IPS DF 6.9 (cell line): ENCODE data around the gene PCAT7.

Source experiments
- DNase-seq: peaks from one replicate; pipeline ENCODE4 v3.0.0-alpha.2; 2013; ENCODE audit warnings: low read depth, low spot score
- H3K27ac ChIP-seq: one replicate; pipeline ENCODE4 v1.5.1; 2013; ENCODE audit warnings: low read length, control low read depth
- H3K27me3 ChIP-seq: 2 replicates; pipeline ENCODE4 v1.6.1; 2013; ENCODE audit warnings: mild to moderate bottlenecking, low read length; ENCODE audit not compliant: control insufficient read depth, insufficient read depth
- H3K36me3 ChIP-seq: 2 replicates; pipeline ENCODE4 v1.6.1; 2013; ENCODE audit warnings: low read length; ENCODE audit not compliant: control insufficient read depth, insufficient read depth
- H3K4me1 ChIP-seq: 2 replicates; pipeline ENCODE4 v1.6.1; 2013; ENCODE audit warnings: low read length; ENCODE audit not compliant: control insufficient read depth, insufficient read depth
- H3K4me3 ChIP-seq: 2 replicates; pipeline ENCODE4 v1.5.1; 2013; ENCODE audit warnings: mild to moderate bottlenecking, low read length
- H3K9me3 ChIP-seq: 2 replicates; pipeline ENCODE4 v1.6.1; 2013; ENCODE audit warnings: low read length, inconsistent platforms; ENCODE audit not compliant: control insufficient read depth, insufficient read depth
- WGBS: extraction: QIAGEN DNeasy Blood & Tissue Kit; methylation state at CpG from one replicate; pipeline ENCODE4 v1.1.7; 2013; ENCODE audit warnings: mixed read lengths, missing lambda C conversion rate; ENCODE audit not compliant: insufficient read length, insufficient coverage; 5-methylcytosine and 5-hydroxymethylcytosine counted together

The PCAT7 gene

GRCh38 chr9:94602666-94603065 lies 47.8 kb downstream of the PCAT7 start:
- WGBS = no CpG with 5 or more reads among the region's 6 CpGs

GRCh38 chr9:94603259-94604160 lies 48.6 kb downstream of the PCAT7 start:
- no CpG with 5 or more reads among the region's 21 CpGs for WGBS
- H3K27ac ChIP-seq = no peak overlapping the region
- no peaks in the 10 kb centered on the region for H3K27me3 ChIP-seq
- H3K4me1 ChIP-seq = peaks cover 2% of the 10 kb centered on the region; the same call in 1 of the 2 replicates
- no peak overlapping the region for H3K4me3 ChIP-seq
- DNase-seq = peak; percentile 84
- no peaks in the 10 kb centered on the region for H3K36me3 ChIP-seq
- H3K9me3 ChIP-seq = no peaks in the 10 kb centered on the region

More at GRCh38 chr9:94602666-94603065, 47.8 kb downstream of the PCAT7 start:
- Histone ChIP-seq H3K36me3 (no peaks in the 10 kb centered on the region), H3K4me3 (no peak overlapping the region), H3K4me1 (no peaks in the 10 kb centered on the region), H3K9me3 (no peaks in the 10 kb centered on the region), H3K27me3 (no peaks in the 10 kb centered on the region), H3K27ac (no peak overlapping the region)
- DNase-seq = no peak

GRCh38 chr9:94606646-94607422 lies 52.0 kb downstream of the PCAT7 start:
- WGBS = no CpG with 5 or more reads among the region's 24 CpGs
- Histone ChIP-seq H3K27ac (no peak overlapping the region), H3K4me3 (no peak overlapping the region), H3K4me1 (peaks cover 2% of the 10 kb centered on the region; the same call in 1 of the 2 replicates), H3K27me3 (no peaks in the 10 kb centered on the region), H3K9me3 (no peaks in the 10 kb centered on the region), H3K36me3 (no peaks in the 10 kb centered on the region)
- DNase-seq = no peak

- H3K9me3 ChIP-seq = no peaks in the 10 kb centered on the region
- H3K27ac ChIP-seq = no peak overlapping the region
- no CpG with 5 or more reads among the region's 8 CpGs for WGBS
- H3K4me3 ChIP-seq = no peak overlapping the region
- no peaks in the 10 kb centered on the region for H3K27me3 ChIP-seq
- peaks cover 2% of the 10 kb centered on the region; the same call in 1 of the 2 replicates for H3K4me1 ChIP-seq
- DNase-seq = no peak
- no peaks in the 10 kb centered on the region for H3K36me3 ChIP-seq
Measured at GRCh38 chr9:94607423-94607691, 52.5 kb downstream of the PCAT7 start.

GRCh38 chr9:94610181-94610606 lies 55.3 kb downstream of the PCAT7 start:
- Histone ChIP-seq H3K4me1 (peaks cover 2% of the 10 kb centered on the region; the same call in 1 of the 2 replicates), H3K27me3 (no peaks in the 10 kb centered on the region)
- WGBS = no CpG with 5 or more reads among the region's 6 CpGs

GRCh38 chr9:94611638-94612068 lies 56.8 kb downstream of the PCAT7 start:
- Histone ChIP-seq H3K9me3 (no peaks in the 10 kb centered on the region), H3K27ac (no peak overlapping the region), H3K4me3 (no peak overlapping the region), H3K27me3 (no peaks in the 10 kb centered on the region), H3K4me1 (peaks cover 2% of the 10 kb centered on the region; the same call in 1 of the 2 replicates), H3K36me3 (no peaks in the 10 kb centered on the region)
- no CpG with 5 or more reads among the region's 3 CpGs for WGBS
- DNase-seq = no peak

More at GRCh38 chr9:94610181-94610606, 55.3 kb downstream of the PCAT7 start:
- DNase-seq = no peak
- H3K36me3 ChIP-seq = no peaks in the 10 kb centered on the region
- no peaks in the 10 kb centered on the region for H3K9me3 ChIP-seq
- no peak overlapping the region for H3K27ac ChIP-seq
- H3K4me3 ChIP-seq = no peak overlapping the region

GRCh38 chr9:94612071-94612470 lies 57.2 kb downstream of the PCAT7 start:
- Histone ChIP-seq H3K4me3 (no peak overlapping the region), H3K36me3 (no peaks in the 10 kb centered on the region), H3K27ac (no peak overlapping the region), H3K27me3 (no peaks in the 10 kb centered on the region), H3K4me1 (peaks cover 2% of the 10 kb centered on the region; the same call in 1 of the 2 replicates), H3K9me3 (no peaks in the 10 kb centered on the region)
- DNase-seq = no peak
- no CpG with 5 or more reads among the region's 7 CpGs for WGBS

GRCh38 chr9:94613003-94613402 lies 58.1 kb downstream of the PCAT7 start:
- no CpG with 5 or more reads among the region's 3 CpGs for WGBS
- no peaks in the 10 kb centered on the region for H3K9me3 ChIP-seq
- no peak overlapping the region for H3K4me3 ChIP-seq
- no peaks in the 10 kb centered on the region for H3K27me3 ChIP-seq
- DNase-seq = no peak
- H3K36me3 ChIP-seq = no peaks in the 10 kb centered on the region
- peaks cover 2% of the 10 kb centered on the region; the same call in 1 of the 2 replicates for H3K4me1 ChIP-seq
- no peak overlapping the region for H3K27ac ChIP-seq

- no peaks in the 10 kb centered on the region for H3K27me3 ChIP-seq
- H3K4me1 ChIP-seq = no peaks in the 10 kb centered on the region
- H3K27ac ChIP-seq = no peak overlapping the region
- H3K9me3 ChIP-seq = no peaks in the 10 kb centered on the region
- no CpG with 5 or more reads among the region's 4 CpGs for WGBS
- DNase-seq = no peak
- no peaks in the 10 kb centered on the region for H3K36me3 ChIP-seq
- no peak overlapping the region for H3K4me3 ChIP-seq
Measured at GRCh38 chr9:94619026-94619425, 64.1 kb downstream of the PCAT7 start.
